NOMO-1 treated with dmso at 0.1 percent for 144 hours (cell line): ENCODE results near the gene PRKACA.
A peak's percentile ranks its signal among the peaks of the same experiment; 100 is the strongest.
"Not testable (repeated sequence)": the region's sequence is repeated elsewhere in the genome, so short reads cannot be mapped to it uniquely, and the experiment has no call there.

Experiments
- DNase-seq: peaks from one replicate; lab custom pipeline; 2025; ENCODE audit not compliant: unreplicated experiment; lab: John Stamatoyannopoulos, UW

The PRKACA gene

DNA sequence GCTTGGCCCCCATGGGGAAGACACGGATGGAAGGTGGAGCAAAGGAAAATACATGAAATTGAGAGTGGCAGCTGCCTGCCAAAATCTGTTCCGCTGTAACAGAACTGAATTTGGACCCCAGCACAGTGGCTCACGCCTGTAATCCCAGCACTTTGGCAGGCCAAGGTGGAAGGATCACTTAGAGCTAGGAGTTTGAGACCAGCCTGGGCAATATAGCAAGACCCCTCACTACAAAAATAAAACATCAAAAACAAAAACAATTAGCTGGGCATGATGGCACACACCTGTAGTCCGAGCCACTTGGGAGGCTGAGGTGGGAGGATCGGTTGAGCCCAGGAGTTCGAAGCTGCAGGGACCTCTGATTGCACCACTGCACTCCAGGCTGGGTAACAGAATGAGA lies 65.1 kb downstream of the PRKACA start:
- no peak for DNase-seq

DNA sequence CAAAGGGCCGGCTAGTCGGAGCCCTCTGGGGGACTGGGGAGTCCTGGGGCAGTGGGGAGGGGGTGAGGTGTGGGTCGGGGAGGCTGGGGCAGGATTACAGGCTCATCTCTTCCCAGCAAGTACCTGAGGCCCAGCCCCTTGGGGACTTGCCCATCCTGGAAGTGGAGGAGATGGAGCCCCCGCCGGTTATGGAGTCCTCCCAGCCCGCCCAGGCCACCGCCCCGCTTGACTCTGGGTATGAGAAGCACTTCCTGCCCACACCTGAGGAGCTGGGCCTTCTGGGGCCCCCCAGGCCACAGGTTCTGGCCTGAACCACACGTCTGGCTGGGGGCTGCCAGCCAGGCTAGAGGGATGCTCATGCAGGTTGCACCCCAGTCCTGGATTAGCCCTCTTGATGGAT lies 65.6 kb downstream of the PRKACA start:
- no peak for DNase-seq

DNA sequence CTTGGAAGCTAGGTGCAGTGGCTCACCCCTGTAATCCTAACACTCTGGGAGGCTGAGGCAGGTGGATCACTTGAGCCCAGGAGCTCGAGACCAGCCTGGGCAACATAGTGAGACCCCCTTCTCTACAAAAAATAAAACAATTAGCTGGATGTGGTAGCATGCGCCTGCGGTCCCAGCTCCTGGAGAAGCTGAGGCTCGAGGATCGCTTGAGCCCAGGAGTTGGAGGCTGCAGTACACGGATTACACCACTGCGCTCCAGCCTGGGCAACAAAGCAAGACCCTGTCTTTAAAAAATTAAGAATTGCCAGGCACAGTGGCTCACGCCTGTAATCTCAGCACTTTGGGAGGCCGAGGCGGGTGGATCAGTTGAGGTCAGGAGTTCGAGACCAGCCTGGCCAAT lies 66.6 kb downstream of the PRKACA start:
- DNase-seq = not testable (repeated sequence)

DNA sequence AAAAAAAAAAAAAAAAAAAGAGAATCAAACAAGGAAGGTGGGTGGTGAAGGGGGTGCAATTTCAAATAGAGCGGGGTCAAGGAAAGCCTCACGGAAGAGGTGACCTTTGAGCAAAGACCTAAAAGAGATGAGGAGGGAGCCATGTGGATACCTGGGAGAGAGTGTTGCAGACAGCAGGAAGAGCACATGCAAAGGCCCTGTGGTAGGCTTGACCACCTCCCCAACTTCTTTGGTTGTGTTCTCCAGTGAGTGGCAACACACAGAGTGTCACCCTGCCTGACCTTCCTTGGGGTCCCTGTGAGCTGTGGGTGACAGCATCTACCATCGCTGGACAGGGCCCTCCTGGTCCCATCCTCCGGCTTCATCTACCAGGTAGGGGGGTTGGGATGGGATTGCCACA lies 67.0 kb downstream of the PRKACA start:
- DNase-seq = no peak

DNA sequence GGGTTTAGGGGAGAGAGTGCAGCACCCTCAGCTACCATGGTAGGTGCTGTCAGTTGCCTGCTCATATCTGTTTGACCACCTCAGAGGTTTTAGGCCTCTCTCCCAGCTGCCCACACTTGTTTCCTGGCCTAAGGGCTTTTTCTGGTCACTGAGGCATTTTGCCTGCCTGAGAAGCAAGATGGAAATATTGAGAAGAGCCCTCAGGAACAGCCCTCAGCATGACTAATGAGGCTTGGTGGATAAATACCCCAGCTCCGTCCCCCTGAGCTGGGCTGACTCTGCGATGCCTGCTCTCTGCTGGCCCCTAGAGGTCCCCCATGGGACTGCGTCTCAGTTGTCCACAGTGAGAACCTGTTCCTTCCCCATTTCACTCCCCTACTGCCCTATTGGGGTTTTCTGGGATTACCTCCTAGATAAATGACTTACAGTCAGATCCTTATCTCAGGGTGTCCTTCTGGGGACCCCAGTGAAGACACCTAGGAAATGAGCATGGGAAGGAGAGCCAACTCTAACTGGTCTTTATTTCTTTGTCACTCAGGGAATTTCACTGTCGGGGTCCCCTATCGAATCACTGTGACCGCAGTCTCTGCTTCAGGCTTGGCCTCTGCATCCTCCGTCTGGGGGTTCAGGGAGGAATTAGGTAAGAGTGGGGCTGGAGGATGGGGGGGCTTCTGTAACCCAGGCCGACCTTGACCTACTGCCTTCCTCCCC lies 69.0 kb downstream of the PRKACA start:
- DNase-seq = peak; percentile 32

DNA sequence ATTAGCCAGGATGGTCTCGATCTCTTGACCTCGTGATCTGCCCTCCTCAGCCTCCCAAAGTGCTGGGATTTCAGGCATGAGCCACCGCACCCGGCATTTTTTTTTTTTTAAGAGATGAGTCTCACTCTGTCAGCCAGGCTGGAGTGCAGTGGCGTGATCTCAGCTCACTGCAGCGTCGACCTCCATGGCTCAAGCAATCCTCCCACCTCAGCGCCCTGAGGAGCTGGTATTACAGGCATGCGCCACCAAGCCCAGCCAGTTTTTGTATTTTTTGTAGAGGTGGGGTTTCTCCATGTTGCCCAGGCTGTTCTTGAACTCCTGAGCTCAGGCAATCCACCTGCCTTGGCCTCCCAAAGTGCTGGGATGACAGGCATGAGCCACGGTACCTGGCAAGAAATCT lies 69.7 kb downstream of the PRKACA start:
- not testable (repeated sequence) for DNase-seq

DNA sequence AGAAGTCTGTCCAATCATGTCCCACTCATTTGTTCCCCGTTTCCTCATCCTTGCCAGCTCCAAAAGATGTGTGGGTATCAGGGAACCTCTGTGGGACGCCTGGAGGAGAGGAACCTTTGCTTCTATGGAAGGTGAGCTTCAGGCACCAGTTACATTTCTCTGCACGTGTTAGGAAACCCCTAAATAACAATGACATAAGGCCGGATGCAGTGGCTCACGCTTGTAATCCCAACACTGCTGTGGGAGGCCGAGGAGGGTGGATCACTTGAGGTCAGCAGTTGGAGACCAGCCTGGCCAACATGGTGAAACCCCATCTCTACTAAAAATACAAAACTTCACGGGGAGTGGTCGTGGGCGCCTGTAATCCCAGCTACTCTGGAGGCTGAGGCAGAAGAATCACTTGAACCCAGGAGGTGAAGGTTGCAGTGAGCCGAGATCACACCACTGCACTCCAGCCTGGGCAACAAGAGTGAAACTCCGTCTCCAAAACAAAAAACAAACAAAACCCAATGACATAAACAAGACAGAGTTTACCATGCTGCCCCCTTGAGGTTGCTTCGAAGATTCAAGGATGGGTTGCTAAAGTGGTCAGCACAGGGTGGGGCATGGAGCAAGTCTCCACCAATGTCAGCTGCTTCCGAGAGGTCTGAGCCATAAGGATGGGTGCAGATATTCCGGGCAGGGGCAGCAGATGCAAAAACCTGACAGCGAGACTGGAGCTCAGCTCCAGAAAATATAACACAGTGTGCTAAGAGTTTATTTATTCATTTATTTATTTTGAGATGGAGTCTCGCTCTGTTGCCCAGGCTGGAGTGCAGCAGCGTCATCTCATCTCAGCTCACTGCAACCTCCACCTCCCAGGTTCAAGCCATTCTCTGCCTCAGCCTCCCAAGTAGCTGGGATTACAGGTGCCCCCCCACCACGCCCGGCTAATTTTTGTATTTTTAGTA lies 74.6 kb downstream of the PRKACA start:
- DNase-seq = not testable (repeated sequence)
